GM19467 (cell line): ENCODE results near the gene PBX1.
"Not testable (repeated sequence)": the region's sequence is repeated elsewhere in the genome, so short reads cannot be mapped to it uniquely, and the experiment has no call there.

Source experiments
- ATAC-seq: cut with Tn5 transposase; IDR thresholded peaks from one replicate; pipeline ENCODE4 v1.9.1; 2021; ENCODE audit warnings: mild to moderate bottlenecking, moderate library complexity; ENCODE audit not compliant: unreplicated experiment

The PBX1 gene

DNA sequence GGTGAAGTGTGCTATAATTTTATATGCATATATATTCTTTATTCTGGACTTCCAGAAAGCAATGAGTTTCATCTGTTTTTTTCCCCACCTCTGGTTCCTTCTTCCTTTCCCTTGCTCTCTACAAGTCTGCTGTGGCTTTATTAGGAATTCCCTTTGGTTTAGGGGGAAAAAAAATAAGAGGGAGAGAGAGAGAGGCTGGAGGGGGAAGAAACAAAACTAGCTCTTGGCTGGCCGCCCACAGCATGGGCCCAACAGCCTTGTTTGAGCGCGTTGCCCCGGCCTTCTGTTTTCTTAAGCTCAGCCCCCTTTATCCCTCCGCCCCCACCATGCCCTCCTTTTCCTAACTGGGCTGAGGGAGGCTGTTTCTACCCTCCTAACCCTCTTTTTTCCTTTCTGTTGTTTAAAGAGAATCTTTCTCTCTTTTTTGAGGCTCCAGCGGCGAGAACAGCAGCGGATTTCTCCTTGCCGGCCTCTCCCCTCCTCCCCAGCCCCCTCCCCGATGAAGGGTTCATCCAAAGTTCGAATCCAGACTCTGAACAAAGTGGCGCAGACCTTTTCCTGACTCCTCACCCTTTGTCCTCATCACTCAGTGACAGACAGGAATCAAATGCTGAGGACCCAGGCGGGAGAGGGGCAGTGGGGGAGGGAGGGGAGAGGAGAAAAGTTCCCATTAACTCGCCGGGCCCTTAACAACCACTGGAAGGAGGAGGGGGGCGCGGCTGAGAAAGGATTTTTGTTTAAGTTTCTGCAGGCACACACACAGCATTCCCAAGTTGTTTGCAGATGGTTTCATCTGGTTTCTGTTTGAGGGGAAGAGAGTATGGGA lies 29.7 kb downstream of the PBX1 start:
- ATAC-seq, result no peak

DNA sequence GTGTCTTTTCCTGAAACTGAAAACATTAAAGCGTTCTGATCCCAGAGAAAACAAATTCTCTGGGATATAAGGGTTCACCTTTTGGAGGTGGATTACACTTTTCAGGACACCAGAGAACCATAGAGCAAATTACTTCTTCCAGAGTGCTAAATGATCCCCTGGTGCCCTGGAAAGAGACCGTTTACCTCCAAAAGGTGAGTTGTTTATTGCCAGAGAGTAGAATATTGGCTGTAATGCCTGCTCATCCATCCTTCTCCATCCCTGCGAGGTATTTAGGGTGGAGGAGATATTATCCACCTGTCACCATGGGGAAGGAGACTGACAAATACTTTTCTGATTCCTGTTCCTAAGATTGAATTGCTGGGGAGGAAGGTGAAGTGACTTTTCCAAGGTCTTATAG lies 30.4 kb downstream of the PBX1 start:
- ATAC-seq, result no peak

GRCh38 chr1:164589961-164590507 lies 31.1 kb downstream of the PBX1 start:
- no peak for ATAC-seq

DNA sequence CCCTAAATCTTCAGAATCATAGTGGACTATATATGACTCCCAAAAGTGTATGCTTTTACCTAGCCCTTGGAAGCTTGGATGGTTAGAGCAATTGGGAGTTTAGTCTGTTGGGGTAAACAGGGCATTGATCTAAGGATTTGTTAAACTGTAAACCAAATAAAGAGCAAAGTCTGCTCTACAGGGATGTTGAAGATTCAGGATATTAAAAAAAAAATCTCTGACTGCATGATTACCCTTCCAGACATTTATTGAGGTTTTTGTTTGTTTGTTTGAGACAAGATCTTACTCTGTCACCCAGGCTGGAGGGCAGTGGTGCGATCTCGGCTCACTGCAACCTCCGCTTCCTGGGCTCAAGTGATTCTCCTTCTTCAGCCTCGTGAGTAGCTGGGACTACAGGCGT lies 31.6 kb downstream of the PBX1 start:
- no peak for ATAC-seq

DNA sequence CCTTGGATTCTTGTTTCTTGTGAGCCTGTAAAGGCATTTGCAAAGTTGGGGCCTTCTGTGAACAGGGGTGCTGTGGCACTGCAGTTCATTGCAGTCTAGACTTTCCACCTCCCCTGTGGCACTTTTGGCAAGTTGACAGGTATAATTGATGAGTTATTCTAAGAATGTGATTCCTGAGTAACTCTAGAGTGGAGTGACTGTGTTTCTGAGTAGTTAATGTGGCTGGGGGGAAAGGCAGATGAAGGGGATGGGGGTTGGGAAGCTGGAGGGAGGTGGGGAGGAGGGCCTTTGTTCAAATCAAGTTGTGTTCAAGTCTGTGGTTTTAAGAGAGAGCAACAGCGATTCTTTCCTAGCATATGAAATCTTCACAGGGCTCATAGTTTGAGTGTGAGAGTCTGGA lies 32.9 kb downstream of the PBX1 start:
- ATAC-seq, result no peak

- ATAC-seq, result no peak
Measured at GRCh38 chr1:164592634-164593033, 33.6 kb downstream of the PBX1 start.

DNA sequence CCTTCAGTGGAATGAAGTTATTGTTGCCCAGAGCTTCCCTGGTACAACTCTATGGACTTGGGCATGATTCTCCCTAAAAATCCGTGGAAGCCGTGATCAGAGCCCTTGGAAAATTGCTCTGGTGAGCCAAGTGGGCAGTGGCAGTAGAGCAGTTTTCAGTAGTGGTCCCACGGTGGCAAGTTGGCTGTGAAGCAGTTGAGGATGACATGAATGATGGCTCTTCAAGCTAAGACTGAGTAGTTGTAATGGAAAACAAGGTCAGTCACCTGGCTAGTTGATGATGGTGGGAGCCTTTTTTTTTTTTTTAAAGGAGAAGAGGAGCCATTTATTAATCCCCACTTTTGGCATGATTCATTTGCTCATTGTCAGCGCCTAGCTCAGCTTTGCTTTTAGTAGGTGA lies 36.2 kb downstream of the PBX1 start:
- ATAC-seq, result no peak

DNA sequence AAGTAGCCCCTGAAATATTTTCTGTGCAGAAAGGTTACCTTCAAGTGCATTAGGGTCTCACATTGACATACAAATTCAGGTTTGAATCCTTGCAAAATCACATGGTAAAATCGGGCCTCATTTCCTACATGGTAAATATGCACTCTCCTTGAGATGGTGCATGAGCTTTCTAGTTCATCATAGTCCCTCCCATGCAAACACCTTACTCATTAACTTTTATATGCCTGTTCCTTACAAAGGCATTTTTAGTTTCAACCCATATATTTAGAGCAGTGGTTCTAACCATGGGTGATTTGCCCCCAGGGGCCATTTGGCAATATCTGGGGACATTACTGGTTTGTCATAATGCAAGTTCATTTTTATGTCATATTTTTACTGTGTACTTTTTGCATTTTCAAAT lies 37.2 kb downstream of the PBX1 start:
- no peak for ATAC-seq

DNA sequence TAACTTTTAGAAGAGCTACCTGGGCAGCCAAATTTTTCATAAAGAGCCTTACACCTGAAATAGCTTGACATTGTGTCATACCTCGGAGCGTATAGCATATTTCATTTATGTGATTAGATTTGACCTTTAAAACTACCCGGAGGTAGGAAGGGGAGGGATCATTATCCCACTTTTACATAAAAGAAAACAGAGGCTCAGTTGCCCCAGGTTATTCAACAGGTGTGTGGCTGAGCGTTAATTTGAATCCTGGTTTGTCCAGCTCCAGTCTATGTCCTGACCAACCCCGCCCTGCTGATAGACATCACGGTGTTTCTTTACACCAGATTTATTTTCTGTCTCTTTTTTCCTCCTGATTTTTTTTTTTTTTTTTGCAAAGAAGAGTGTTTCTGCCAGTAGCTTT lies 39.7 kb downstream of the PBX1 start:
- no peak for ATAC-seq

DNA sequence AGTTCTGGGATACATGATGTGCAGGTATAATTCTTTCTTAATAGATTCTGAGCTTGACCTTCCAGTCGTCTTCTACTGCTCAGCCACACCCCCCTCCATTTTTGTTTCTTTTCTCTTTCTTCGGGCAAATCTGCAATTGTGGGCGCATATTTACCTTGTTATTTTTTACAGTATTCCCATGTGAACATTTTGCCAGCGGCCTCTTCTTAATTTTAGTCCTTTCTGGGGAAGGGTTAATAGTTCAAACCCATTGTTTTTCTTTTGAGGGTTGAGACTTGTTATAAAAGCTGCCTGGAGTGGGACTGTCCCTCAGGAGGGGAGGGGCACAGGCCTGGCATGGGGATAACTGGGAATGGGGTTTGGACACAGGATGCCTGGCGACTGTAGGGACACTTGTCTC lies 40.3 kb downstream of the PBX1 start:
- no peak for ATAC-seq

DNA sequence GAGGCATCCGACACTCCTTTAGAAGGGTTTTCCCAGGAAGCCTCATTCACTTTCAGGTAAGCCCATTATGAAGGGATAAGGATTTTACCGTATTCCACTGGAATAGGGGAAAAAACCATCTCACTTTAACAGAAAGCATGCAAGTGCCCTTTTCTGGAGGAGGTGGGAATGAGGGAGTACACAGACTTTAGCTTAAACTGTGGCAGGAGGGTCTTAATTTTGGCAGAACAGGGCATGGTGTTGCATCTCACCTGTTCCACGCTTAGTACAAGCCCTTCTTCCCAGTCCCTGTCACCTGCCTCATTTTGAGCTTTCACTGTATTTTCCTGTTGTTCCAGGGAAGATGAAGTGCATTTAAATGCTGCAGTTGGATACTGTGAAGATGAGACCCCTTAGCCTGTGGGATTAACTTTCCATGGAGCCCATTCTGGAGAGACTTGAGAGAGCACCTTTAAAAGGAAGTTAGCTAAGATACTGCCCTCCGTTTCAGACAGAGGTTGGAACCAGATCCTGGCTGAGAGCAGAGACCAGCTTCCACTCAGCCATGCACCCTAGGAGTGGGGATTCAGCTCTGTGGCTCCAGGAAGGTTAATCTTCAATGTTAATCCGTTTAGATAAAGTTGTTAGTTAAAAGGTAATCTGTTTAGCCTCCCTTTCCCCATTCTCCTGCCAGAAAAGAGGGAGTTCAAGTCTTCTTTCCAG lies 42.6 kb downstream of the PBX1 start:
- no peak for ATAC-seq

- no peak for ATAC-seq
Measured at GRCh38 chr1:164602101-164602422, 43.1 kb downstream of the PBX1 start.

- ATAC-seq, result no peak
Measured at GRCh38 chr1:164602480-164603093, 43.6 kb downstream of the PBX1 start.

DNA sequence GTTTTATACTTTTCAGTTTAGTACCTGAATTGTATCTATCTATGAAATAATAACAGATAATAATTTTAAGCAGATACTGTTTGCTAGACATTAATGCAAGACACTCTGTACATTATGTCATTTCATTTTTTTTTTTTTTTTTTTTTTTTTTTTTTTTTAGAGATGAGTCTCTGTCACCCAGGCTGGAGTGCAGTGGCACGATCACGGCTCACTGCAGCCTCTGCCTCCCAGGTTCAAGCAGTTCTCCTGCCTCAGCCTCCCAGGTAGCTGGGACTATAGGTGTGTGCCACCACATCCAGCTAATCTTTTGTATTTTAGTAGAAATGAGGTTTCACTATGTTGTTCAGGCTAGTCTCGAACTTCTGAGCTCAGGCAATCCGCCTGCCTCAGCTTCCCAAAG lies 44.8 kb downstream of the PBX1 start:
- ATAC-seq, result not testable (repeated sequence)

DNA sequence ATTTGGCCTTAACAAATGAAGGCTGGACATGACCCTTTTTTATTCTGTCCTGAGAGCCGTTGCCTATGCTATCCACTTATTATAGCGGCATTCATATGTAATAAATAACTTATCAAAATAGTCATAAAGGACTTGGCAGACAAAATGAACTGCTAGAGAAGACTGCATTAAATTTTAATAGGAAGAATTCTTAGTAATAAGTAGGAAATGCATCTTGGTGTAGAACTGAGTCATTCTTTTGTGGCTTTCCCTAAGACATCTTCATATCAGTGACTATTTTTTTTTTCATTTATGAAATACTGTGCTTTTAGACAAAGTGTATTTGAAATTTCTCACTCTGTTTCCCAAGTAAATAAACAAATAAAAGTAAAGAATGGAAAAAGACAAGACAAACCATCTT lies 45.6 kb downstream of the PBX1 start:
- no peak for ATAC-seq

DNA sequence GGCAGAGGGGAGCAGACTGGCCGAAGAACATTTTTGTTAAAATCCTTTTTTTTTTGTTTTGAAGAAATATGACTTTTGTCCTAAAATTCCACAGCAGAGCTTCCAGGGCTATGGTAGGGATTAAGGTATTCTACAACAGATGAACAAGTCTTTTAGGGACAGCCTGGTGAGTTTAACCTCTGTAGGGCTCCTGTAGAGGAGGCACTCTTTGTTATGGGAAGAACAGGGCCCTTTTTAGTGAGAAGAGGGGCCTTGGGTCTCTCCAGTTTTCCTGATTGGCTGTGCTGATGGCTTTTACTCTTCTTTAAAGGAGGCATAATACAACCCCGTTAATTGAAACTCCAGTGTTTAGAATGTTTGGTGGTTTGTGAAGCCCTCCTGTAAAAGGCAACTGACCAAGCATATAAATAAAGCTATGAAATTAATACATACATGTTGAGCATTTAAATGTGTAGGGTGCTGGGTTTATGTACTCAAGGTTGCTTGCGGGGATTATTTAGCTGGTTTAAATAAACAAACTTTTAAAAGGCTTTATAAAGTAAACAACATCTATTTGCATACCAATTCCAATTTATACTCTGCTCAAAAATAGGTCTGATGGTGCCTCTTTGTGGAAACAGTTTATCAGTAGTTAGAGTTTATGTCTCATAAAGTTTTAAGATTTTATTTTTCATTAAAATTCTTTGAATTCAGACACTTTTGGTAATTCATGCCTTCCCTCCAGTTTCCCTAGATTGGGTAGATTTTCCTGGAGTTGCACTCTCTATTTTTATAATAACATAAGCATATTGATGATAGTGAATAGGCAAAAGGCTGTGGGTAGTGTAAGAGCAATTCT lies 46.5 kb downstream of the PBX1 start:
- ATAC-seq, result no peak

DNA sequence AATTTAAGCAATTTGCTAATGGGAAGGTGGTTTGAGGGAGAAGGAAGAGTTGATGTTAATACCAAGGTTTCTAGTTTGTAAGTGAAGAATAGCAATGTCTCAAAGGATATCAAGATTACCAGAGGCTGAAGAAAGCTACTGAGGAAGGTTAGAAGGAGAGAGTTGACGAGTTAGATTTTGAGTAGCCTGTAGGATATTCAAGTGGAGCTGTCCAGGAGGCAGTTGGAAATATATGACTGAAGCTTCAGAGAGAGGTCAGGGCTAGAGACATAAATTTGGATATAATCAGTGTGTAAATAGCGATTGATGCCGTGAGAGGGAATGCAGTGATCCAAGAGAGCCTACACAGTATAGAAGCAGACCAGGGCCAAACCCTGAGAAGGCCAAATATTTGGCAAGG lies 48.4 kb downstream of the PBX1 start:
- ATAC-seq, result no peak

GRCh38 chr1:164608651-164609057 lies 49.7 kb downstream of the PBX1 start:
- no peak for ATAC-seq

DNA sequence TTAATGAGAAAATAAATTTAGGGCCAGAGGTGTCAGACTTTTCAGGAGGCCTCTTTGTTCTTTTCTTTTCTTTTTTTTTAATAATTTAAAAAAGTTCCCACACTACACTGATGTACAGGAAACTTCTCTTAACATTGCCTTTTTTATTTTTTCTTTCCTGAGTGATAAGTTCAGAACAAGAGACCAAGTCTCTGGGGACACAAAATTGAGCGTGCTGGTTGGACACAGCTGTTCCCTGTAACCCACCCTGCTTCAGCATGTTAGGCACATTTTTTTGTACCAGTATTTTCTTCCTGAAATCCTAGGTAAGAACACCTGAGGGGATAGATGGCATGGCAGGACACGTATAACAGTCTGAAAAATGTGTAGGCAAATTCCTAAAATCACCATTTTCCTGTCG lies 50.1 kb downstream of the PBX1 start:
- no peak for ATAC-seq

- no peak for ATAC-seq
Measured at GRCh38 chr1:164610538-164611222, 51.7 kb downstream of the PBX1 start.
